NCI-H146 treated with DMSO at 0.1 percent for 48 hours (cell line): ENCODE measurements around the gene P2RY8.
"Not testable (repeated sequence)": the region's sequence is repeated elsewhere in the genome, so short reads cannot be mapped to it uniquely, and the experiment has no call there.

Experiments
- DNase-seq: peaks from one replicate; lab custom pipeline; 2025; ENCODE audit not compliant: unreplicated experiment; lab: John Stamatoyannopoulos, UW

The P2RY8 gene

GRCh38 chrX:1537031-1537715, at the start of gene P2RY8:
Gene P2RY8, minus strand, starts transcription at chrX:1537185. Its CDS starts 70,627 bp downstream, at chrX:1466558.
- DNase-seq: no peak

- no peak for DNase-seq
Observed at GRCh38 chrX:1584237-1585011, 47.4 kb upstream of the P2RY8 start.

DNA sequence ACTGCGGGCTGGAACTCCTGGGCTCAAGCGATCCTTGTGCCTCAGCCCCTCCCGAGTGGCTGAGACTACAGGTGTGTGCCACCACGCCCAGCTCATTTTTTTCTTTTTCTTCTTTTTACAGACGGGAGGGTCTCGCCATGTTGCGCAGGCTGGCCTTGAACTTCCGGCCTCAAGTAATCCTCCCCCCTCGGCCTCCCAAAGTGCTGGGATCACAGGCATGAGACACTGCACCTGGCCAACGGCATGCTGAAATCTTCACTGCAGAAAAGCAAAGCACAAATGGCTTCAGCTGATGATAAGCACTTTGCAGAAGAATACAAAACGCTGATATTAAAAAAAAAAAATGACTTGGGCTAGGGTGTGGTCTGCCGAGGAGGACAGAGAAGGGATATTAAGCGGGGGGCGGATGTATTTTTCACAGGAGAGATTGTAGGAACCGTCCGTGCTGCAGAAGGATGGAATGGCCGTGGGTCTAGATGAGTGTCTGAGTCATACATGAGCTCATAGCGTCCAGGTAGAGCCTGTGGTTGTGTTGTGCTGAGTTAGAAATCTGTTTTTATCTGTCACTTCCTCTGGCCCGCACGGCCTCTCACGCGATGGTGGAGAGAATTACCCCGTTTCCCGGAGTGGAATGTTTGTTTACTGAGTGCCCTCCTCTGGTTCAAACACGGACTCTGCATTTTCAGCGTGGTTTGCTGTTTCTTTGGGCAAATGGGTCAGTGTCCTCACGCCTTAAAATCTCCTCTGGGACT, 45.9 kb upstream of the P2RY8 start:
- DNase-seq: no peak

DNA sequence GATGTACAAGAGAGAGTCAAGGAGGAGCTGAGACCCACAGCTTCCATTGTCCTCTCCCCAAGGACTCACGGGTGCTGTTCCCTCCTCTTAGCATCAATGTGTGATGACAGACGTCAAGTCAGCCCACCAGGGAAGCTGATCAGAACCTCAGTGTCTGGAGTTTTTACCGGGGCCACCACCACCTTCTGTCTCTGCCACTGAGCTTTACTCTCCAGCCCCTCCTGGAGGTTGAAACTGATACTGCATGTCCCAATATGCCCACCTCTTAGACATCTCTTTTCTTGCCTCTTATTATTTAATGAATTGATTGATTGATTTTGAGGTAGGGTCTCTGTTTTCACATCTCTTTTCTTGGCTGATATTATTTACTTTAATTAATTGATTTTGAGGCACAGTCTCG, 44.1 kb upstream of the P2RY8 start:
- no peak for DNase-seq

DNA sequence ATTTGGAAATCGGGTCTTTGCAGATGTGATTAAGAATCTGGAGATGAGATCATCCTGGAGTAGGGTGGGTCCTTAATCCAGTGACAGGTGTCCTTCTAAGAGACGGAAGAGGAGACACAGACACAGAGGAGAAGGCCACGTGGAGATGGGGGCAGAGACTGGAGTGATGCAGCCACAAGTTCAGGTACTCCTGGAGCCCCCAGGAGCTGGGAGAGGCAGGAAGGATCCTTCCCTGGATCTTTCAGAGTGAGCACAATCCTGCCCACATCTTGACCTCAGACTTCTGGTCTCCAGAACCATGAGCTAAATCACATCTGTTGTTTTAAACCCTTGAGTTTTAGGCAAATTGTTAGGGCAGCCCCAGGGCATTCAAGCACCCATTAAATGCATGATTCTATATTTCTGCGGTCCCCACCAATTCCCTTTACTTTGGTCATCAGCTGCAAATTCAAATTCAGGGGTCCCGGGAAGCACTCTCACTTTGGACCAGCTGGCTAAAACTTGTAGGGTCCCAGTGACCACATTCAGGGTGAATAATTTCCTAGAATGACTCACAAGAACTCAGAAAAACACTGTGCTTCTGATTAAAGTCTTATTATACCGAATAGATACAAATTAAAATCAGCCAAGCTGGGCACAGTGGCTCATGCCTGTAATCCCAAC, 41.7 kb upstream of the P2RY8 start:
- DNase-seq: no peak

GRCh38 chrX:1577845-1578244, 40.9 kb upstream of the P2RY8 start:
- no peak for DNase-seq

DNA sequence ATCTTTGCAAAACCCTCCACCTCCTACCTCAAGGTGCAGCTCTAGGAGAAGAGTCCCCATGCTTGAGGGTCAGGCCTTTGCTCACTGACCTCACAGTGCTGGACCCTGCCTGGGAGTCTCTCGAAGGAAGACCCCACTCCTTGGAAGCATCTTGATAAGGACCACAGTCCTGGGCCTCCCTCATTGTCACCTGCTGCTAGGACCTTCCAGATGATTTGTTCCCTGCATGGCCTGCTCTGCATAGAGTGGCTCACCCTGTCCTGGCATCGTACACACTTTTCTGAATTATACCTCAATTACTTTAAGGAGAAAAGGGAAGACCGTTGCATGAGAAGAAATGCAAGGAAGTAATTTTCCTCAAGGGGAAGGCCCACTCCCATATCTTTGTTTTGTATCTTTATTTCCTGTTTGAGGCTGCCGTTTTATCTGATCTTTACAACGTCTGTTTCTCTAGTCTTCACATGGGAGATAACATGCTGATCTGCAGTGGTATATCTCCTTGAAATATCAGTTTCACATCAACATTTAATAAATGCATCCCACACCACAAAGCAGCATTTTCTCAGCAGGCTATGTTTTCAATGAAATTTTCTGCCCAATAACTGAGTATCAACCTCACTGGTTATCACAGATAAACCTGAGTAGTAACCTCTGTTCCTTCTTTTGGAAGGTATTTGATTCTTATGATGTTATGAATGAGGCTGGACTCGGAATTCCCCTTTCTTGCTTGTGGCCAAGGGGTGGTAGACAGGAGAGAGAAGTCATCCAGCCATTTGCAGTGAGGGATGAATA, 39.4 kb upstream of the P2RY8 start:
- no peak for DNase-seq

GRCh38 chrX:1574181-1574580, 37.2 kb upstream of the P2RY8 start:
- not testable (repeated sequence) for DNase-seq

DNA sequence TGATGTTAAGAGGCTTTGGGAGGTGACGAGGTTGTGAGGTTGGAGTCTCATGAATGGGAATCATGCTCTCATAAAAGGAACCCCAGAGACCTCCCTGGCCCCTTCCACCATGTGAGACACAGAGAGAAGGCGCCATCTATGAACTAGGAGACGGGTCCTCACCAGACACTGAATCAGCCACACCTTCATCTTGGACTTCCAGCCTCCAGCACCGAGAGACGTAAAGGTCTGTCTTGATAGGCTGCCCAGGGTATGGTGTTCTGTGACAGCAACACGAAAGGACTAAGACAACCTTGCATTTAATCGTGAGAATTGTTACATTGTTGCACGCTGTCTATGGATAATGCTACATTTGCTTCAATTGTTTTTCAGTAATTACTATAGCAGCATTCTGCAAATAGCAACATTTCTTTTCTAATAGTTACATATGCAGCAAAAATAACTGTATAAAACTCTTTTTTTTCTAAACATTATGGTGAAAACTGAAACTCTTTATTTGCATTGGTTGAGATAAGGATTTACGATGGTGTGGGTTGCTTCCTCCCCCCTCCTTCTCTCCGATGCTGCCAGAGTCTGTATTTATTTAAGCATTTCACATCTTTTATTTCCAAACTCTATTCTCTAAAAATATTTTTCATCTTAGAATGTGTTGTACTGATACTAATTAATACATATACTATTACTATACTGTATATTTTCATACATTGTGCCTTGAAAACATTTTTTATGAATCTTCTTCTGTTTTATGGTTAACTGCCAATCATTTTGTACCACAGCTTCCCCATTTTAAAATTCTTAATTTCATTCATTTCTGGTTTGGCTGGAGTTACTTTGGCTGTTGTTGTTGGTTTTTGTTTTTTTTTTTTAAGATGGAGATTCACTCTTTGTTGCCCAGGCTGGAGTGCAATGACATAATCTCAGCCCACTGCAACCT, 28.0 kb upstream of the P2RY8 start:
- DNase-seq: no peak

GRCh38 chrX:1564077-1564476, 27.1 kb upstream of the P2RY8 start:
- not testable (repeated sequence) for DNase-seq

GRCh38 chrX:1561164-1561563, 24.2 kb upstream of the P2RY8 start:
- DNase-seq: no peak

- no peak for DNase-seq
Observed at GRCh38 chrX:1558761-1559468, 21.9 kb upstream of the P2RY8 start.

- DNase-seq: not testable (repeated sequence)
Observed at GRCh38 chrX:1557442-1557841, 20.5 kb upstream of the P2RY8 start.

GRCh38 chrX:1555370-1555769, 18.4 kb upstream of the P2RY8 start:
- no peak for DNase-seq

DNA sequence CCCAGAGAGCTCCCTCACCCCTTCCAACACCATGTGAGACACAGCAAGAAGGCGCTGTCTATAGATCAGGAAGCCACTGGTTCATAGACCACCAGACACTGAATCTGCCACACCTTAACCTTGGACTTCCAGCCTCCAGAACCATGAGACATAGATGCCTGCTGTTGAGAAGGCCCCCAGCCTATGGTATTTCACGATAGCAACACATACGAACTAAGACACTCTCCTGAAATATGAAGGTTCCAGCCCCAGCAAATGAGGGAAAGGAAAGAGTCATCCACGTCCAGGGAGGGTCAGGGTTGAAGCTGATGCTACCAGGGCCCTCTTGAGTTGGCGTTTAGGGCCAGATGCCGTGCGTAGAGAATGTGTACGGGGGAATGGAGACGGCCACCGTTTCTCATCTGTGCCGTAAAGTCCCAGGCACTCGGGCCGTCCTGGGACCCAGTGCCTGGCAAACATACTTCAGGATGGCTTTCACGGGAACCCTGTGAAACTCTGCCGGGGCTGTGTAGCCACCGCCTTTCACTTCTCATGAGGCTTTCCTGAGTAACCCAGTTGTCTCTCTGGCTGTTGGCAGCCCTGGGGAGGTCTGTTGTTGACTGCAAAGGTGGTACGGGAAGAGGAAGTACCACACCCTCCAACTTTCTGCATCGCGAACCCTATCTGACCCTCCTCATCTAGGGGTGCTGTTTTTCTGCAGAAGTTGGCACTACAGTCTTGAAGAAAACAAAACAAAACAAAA, 17.7 kb upstream of the P2RY8 start:
- DNase-seq: no peak

GRCh38 chrX:1551959-1552546, 15.1 kb upstream of the P2RY8 start:
- no peak for DNase-seq

DNA sequence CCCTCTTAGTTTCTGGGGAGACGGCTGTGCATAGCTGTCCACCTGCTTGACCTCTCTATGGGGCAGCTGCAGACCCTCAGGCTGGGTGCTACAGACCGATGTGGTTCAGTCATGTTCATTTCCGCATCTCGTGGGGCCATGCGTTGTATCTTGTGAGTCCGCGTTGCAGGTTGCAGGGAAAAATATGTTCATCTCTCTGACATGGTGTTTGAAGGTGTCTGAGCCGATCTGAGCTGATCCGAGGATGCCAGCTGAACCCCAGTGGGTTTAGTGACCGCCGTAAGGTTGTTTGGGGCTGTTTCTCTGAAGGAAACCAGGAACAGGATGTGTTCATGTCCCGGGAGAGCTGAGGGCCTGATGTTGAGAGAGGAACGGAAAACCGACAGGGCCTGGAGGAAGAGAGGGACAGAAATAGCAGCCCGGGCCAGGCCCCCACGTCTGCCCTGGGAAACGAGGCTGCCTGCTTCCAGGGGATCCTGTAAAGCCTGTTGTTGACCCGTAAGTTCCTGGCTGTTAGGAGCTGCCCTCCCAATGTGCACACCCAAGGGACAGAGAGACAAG, 9.8 kb upstream of the P2RY8 start:
- no peak for DNase-seq
